Germinal center (tissue), 1 donor: ENCODE results near the gene CRAT.

Experiments
- DNase-seq: peaks from one replicate; pipeline ENCODE4 v3.0.0; 2012; ENCODE audit warnings: mixed read lengths, low spot score

The CRAT gene

DNA sequence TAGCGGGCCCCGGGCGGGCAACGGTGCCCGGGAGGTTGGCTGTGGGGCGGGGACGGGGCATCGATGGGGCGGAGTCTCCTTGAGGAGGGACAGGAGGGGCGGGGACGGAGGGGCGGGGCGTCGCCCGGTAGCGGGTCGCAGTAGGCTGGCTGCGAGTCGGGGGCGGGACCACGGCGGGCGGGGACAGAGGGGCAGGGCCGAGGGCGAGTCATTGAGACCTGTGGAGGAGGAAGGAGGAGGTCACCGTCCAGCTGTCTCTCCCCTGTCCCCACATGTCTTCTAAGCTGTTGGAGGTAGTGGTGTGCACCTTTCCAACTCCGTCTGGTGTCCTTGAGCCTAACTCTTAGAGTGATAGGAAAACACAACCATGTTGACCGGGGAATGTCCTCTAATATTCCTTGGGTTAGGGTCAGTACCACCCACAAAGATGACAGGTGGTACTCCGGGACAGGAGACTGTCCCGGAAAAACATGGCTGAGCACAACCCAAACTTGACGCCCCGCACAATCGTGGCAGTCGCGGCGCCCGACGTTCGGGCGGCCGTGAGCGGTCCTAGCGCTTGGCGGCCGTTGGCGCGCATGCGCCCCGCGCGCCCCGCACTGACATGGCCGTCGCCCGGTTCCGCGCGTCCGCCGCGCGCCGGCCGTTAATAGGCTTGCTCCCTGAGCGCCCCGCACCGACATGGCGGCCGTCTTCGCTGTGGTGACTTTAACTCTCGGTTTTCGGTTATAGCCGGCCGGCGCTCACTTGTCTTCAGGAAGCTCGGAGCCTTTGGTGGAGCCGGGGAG lies at the start of gene CRAT, which contains the start of gene PTPA:
CRAT (minus strand) TSS at position 54 of the 788 bp plus-strand sequence. CDS start 284 bp downstream, outside the sequence.
PTPA (plus strand) TSS at position 676 of the 788 bp plus-strand sequence. CDS start 186 bp downstream, outside the sequence.
- peak; percentile 100 for DNase-seq

DNA sequence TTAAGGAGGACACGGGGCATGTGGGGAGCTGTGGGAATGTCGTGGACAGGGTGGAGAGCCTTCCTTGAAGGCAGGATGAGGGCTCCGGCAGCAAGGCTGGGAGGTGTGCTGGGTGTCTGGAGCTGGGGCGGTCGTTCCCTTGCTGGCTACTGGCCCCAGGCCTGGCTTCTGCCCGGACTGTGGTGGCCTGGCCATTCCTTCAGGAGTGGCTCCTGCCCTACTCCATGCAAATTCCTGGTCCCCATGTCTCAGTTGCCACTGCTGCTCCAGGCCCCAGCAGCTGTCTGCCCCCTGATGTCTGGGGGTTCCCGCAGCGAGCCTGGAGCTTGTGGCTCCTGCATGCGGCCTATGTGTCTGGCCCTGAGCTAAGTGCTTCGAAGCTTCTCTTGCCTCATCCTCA lies 45.6 kb upstream of the CRAT start:
- no peak for DNase-seq

DNA sequence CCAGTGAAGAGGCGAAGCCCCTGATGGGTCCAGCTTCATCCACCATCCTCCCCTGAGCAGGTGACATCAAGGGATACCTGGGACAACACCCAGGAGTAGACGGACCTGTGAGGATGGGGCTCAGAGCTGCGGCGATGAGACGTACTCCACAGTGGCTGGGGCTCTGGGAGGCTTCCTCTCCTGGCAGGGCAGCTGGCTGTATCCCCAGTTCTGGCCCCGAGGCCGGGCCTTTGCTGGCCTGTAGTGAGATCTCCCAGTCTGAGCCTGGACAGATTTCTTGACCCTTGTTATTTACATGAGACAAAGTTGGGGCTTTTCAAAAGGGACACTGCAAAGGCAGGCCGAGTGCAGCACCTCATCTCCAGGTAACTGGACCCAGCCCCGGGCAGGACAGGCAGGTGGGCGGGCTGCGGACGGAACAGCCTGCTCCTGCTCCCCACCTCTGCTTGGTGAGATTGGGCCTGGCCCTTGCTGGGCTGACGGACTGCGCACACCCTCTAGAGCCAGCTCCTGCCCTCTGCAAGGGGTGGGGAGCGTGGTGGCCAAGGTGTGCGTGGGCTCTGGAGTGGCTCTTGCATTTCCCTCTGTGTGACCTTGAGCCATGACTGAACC lies 44.4 kb upstream of the CRAT start:
- no peak for DNase-seq

DNA sequence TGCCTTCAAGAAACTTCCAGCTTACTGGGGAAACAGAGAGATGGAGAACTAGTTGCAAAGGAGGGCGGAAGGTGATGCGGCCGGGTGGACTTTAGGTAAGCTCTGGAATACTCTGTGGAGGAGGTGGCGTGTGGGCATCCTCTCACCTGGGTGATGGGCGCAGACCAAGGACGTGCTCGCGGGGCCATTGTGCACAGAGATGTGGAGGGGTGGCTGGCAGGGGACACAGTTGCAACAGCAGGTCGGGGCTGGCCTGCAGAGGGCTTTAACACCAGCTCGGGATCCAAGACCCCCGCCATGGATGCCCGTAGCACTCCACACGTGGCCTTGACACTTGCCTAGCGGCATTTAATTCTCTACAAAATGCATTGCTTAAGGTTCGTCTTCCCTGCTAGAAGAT lies 40.9 kb upstream of the CRAT start:
- DNase-seq: no peak

DNA sequence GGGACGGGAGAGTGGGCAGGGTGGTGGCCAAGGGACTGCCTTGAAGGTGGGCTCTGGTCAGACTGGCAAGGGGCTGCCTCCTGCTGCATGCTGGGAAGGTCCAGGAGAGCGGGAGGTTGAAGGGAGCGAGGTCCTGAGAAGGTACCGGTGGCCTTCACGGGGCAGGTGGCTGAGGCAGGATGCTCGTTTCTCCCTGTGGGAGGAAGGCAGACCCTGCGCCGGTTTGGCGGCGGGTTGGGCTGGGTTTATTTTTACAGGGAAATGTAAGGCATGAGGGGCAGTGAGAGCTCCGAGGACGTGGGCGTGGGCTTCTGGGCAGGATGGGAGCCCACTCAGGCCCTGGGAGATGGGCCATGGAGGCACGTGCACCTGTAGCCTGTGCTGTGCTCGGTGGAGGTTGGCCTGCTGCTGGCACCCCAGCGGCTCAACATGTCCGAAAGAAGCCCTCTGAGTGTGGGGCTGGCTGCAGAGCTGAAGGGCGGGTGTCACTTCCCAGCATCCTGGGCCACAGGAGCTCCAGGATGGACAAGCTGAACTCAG lies 40.1 kb upstream of the CRAT start:
- no peak for DNase-seq

DNA sequence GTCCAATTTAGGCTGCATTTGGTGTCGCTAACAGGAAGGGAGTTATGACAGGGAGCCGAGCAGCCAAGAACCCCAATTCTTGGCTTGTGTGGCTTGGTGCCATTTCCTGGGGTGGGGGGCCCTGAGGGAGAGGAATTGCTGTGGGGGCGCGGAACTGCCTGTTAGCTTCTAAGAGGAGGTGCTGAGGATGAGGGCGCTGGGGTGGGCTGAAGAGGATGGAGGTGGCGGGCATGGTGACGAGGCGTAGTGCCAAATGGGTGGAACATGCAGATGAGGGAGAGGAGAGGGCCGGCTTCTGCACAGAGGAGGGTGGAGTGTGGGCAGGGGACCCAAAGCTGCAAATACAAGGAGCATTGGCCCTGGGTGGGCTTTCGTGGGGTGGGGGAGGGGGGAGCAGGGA lies 39.5 kb upstream of the CRAT start:
- DNase-seq: no peak

DNA sequence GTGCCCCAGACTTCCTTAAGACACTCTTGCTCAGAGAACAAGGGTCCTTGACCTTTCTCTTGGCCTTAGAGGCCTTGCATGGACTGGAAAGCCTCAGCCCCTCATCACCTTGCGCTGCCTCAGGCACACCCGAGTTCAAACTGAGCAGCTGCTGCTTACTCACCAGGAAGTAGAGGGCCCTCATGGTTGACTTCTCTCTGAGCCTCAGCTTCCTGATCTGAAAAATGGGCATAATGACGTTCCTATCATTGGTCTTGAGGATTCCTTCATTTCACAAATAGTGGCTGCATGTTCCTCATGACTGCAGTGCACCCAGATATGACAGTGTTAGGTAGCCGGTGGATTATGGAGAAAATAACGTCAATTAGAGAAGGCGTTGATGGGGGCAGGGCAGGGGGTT lies 38.8 kb upstream of the CRAT start:
- DNase-seq: no peak

DNA sequence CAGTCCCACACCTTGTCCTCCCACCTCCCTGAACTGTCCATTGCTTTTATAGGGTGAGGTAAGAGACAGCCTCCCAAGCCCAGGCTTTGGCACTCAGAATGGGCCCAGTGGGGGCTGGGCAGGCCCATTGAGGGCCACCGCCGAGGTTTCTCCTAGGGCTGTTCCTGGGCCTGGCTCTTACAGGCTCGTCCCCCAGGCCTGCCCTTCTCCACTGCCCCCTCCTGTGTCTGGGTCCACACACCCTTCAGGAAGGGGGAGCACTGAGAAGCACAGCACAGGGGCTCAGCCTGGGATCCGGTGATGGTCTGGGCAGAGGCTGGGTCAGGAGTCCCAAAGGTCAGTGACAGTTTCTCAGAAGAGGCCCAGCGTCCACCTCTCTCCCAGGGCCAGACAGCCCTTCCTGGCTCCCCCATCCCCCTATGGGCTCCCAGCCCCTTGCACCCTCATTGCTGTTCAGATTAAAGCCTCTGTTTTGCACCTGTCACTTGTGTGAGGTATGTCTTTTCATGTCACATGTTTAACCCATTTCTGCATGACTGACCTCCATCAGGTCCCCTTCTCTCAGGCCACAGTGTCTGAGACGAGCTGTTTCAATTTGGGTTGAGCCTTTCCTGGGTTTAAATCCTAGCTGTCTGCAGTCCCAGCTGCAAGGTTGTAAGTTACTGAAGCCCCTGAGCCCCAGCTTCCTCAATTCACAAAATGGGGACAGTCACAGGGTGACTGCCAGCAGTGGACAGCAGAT lies 38.0 kb upstream of the CRAT start:
- no peak for DNase-seq

DNA sequence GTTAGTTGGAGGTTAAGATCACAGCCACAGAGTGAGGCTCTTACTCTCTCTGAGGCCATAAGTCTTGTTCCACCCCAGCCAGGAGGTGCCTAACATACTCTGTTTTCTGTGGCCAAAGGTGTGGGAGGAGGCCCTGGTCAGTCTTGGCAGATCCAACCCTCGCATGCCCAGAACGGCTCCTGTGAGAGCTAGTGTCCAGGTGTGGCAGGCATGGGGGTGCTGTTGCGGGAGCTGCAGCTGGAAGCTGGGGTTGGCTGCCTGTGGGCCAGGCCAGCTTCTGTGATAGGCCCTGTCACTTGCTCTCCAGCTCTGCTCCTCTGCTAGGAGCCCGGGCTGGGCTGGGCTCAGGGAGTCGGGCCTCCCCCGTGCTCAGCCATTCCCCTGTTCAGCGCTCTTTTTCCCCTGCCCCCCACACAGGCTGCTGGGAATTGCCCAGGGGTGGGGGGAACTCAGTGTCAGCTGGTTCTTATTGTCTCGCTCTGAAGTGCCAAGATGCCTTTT lies 35.9 kb upstream of the CRAT start:
- no peak for DNase-seq

DNA sequence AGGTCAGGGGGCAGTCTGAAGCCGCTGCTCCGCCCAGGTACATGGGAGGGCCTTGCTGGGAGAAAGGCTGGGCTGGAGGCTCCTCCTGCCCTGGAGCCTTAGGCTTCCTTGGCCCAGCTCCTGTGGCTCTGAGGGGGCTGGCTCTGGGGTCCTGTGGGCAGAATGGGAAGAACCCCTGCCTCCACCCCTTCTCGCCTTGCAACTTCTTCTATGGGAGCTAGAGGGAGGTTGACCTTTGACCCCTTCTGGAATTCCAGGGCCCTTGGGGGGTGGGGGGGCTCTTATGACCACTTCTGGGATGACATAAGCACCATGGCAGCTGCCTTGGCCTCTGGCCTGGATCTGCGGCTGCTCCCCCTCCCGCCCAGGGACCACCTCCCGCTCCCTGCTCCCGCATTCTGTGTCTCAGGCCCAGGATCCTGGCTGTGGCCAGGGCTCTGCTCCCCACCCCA lies 35.3 kb upstream of the CRAT start:
- DNase-seq: no peak

DNA sequence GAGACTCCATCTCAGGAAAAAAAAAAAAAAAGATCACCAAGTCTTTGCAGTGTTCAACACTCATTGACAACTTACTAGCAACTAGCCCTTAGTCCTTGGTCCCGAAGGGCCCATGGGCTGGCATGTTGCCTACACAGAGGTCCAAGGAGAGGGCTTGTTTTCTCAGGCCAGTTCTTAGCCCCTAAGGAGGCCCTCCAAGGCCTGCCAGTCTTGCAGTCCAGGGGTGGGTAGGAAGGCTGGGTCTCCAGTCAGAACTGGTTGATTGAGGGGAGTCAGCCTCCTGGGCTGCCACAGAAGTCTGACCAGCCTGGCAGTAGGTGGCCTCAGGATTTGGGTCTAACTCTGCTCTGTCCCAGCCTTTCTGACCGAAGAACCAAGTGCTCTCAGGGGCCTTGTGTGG lies 34.7 kb upstream of the CRAT start:
- no peak for DNase-seq

DNA sequence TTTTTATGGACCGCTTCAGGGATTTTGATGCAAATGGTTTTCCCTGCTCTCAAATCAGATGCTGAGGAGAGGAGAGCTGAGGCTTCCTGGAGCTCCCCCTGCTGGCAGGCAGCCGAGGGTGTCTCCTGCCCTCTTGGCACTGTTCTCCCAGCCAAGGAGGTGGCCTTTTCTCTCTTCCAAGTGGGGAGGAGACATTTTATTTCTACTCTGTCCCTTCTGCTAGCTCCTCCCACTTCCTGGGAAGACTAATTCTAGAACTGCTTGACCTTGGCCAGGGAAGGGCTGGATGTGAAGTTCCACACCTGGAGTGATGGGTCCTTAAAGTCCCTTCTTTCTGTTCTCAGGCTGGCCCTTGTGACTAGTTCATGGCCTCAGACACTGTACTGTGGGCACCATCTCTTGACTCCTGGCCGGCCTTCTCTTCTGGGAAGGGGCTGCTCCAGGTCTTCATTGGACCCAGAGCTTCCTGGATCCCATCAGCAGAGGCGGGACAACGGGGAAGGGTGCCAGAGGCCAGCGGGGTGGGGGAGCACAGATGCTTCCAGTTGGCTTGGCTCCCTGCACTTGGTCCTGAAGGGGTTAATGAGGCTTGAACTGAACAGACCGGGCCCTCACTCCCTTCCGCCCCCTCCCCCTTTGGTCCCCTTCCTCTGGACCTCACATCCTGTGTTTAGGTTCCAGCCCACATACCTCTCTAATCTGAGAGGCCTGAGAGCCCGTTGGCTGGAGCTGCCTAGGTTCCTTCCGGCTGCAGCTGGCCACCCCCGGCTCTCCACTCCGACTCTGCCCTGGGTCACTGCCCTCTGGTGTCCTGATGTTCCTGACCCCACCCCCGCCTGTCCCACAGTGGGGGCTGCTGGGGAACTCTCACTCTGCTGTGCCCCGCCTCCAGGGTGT lies 32.7 kb upstream of the CRAT start:
- peak; percentile 87 for DNase-seq

DNA sequence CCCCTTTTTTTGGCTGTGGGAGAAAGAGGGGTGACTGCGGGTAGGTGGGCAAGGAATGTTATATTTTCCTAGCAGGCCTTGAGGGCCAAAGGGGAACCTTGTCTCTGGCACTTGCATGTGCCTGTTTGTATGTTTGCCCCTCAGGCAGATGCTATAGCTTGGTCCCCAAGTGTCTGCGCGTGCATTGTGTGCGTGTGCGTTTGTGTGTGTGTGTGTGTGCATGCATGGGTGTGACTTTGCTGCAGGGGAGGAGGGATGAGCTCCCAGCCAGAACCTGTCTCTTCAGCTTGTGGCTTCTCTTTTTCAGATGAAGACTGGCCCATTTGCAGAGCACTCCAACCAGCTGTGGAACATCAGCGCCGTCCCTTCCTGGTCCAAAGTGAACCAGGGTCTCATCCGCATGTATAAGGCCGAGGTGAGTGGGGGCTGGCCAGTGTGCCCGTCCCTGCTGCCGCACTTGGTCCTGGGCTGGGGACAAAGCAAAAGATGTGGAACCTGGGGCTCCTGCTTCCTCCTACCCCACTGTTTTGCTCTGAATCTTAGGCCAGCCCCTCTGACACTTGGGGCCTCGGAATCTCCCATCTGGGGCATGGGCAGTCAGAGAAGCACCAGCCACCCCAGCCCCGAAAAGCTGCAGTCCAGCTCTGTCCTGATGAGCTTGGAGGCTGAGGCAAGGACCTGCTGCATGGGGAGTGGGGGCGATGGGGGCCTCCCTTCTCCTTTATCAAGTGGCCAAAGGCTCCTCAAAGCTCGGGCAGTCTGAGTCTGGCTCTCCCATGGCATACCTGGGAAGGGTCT lies 31.7 kb upstream of the CRAT start:
- DNase-seq: no peak

DNA sequence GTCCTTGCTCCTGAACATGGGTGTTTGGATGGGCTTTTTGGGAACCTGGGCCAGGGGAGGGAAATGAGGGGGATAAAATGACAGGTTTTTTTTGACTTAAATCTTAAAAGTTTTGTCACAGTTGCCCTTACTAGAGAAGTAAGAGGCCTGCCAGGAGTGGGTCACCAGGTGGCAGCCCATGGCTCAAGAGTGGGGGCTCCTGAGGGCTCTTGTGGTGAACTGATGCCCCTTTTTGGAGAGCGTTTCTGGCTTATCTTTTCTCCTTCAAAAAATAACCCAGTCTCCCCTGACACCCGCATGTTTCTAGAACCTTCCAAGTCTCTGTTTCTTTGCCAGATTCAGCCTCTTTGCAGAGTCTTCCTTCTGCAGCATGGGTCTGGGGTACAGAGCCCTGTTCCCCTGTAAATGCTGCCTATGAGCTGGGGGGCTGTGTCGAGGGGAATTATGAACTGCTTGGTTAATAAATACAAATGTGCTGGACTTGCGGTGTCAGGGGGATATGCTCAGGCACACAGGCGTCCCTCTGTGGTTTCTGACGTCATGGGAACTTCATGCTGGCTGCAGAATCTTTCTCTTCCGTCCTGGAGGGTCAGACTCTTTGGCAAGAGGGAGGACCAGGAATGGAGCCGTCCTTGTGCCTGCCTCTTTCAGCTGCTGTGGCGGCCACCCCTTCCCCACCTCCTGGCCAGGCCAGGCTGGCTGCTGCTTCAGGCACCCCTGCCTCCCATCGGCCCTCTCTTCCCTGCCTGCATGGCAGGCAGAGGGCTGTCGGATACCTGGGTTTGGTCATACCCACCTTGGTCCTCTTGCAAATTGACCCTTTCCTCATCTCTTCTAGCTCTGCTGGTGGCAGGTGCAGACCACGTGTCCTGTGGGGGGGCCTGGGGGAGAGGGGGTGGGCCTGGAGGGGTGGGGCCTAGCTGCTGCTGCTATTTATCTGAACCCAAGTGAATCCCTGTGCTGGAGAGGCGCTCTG lies 30.8 kb upstream of the CRAT start:
- peak; percentile 66 for DNase-seq

DNA sequence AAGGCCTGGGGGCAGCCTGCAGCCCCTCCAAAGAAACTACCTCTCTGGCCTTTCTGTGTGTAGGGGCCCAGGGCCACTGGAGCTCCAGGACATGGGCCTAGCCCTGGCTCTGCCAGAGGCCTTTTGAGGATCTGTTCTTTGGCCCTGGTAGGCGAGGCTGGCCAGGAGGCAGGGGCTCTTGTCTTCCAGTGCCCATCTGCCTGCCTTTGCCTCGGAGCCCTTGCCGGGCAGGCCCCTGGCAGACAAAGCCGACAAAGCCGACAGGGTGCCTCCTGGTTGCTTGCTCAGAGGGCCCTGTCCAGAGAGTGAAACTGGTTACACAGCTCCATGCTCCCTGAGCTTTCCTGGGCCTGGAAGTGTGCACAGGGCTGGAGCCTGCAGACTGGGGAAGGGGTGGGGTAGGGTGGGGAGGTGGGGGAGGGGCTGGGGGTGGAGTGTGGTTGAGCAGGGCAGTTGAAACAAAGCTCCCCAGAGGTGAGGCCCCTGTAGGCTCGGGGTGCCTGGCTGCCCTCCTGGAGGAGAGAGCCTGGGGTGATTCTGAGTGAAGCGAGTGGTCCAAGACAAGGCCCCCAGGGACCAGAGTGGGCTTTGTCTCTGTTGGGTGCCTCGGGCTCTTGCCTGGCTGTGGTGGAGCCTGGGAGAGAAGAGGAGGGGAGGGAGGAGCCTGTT lies 29.9 kb upstream of the CRAT start:
- DNase-seq: peak; percentile 37

DNA sequence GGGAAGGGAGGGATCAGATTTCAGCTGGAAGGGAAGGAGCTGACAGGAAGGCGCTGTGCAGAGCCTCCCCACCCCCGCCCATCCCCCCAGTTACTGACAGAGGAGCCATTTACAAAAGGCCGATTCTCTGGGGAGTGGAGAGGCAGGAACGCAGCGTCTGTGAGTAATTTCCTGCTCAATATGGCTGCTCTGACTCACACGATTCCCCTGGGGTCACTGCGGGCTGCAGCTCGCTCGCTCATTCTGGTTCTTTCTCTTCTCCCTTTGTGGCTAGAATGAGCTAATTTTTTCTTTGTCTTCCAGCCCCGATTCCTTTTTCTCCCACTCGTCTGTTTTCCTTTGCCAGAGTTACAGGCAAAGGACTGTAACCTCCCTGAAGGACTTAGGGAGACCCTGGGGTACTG lies 29.4 kb upstream of the CRAT start:
- peak; percentile 86 for DNase-seq

DNA sequence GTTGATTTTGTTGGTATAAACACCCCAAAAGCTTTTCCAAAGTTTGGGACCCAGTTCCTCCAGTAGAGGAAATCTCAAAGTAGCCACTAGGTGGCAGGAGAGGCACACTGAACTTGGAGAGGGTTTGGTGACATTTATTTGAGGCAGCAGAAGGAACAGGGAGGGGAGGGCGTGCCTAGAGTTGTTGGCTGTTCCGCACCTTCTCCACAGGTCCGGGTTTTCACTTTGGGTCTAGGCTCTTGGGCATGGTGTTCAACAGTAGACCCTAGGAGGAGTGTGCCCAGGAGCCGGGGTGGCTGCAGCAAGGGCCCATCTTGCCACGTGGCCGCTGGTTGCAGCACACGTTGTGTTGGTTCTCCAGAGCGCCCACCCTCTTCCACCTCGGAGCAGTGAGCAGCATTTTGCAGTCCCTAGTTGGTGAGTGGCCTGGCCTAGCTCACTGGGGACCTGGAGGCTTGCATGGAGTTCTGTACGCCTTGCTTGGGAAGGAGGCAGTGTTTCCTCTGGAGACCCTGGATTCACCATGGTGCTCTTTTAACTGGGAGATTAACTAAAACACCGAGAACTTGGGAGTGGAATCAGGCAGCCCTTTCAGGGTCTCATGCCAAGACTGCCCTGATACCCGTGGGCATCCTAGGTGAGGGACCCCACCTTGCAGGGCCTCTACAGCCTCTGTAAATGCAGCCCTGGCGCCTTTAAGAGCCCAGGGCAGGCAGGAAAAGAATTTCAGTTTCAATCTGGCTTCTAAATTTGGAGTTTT lies 28.8 kb upstream of the CRAT start:
- DNase-seq: peak; percentile 84
